Smooth muscle cell (in vitro differentiated cells): ENCODE results near the gene SH3PXD2A. TPM values are rescaled to one million over a fixed set of nuclear protein-coding genes. Genes with fewer than 3 reads are reported as not detected.

Source experiments
- DNase-seq: peaks from one replicate; lab custom pipeline; 2025; ENCODE audit not compliant: unreplicated experiment; lab: John Stamatoyannopoulos, UW
- H2AFZ ChIP-seq: fragments of 200-600 bp; sonication (generic); 2 replicates; pipeline ENCODE4 v1.6.0; 2016; ENCODE audit warnings: antibody characterized with exemption, low read depth, mild to moderate bottlenecking
- H3F3A ChIP-seq: fragments of 200-600 bp; sonication (generic); 2 replicates; pipeline ENCODE4 v1.6.0; 2017; ENCODE audit warnings: antibody characterized with exemption, low read depth
- H3K27ac ChIP-seq: fragments of 200-600 bp; sonication (generic); 2 replicates; pipeline ENCODE4 v1.5.1; 2016; ENCODE audit warnings: low read depth, mild to moderate bottlenecking
- H3K27me3 ChIP-seq: fragments of 200-600 bp; sonication (generic); 2 replicates; pipeline ENCODE4 v1.6.1; 2016; ENCODE audit warnings: low read depth, mild to moderate bottlenecking
- H3K36me3 ChIP-seq: fragments of 200-600 bp; sonication (generic); 2 replicates; pipeline ENCODE4 v1.5.1; 2016; ENCODE audit warnings: low read depth
- H3K4me1 ChIP-seq: fragments of 200-600 bp; sonication (generic); 2 replicates; pipeline ENCODE4 v1.5.1; 2016; ENCODE audit warnings: low read depth
- H3K4me2 ChIP-seq: fragments of 200-600 bp; sonication (generic); 2 replicates; pipeline ENCODE4 v1.6.0; 2016; ENCODE audit warnings: mild to moderate bottlenecking
- H3K4me3 ChIP-seq: fragments of 200-600 bp; sonication (generic); 2 replicates; pipeline ENCODE4 v1.5.1; 2016; ENCODE audit warnings: mild to moderate bottlenecking
- H3K79me2 ChIP-seq: fragments of 200-600 bp; sonication (generic); 2 replicates; pipeline ENCODE4 v1.6.0; 2016; ENCODE audit warnings: low read depth, mild to moderate bottlenecking
- H3K9ac ChIP-seq: fragments of 200-600 bp; sonication (generic); 2 replicates; pipeline ENCODE4 v1.6.0; 2016; ENCODE audit warnings: low read depth
- H3K9me3 ChIP-seq: fragments of 200-600 bp; sonication (generic); replicated peaks from 2 replicates; pipeline ENCODE4 v1.5.1; 2016; ENCODE audit warnings: low read depth
- H4K20me1 ChIP-seq: fragments of 200-600 bp; sonication (generic); 2 replicates; pipeline ENCODE4 v1.6.0; 2016; ENCODE audit warnings: low read depth
- CTCF ChIP-seq: fragments of 200-600 bp; sonication (generic); IDR thresholded peaks from 2 replicates; pipeline ENCODE4 v1.5.1; 2017; ENCODE audit warnings: borderline replicate concordance, mild to moderate bottlenecking, antibody characterized with exemption; ENCODE audit not compliant: insufficient read depth, poor library complexity, severe bottlenecking
- WGBS: methylation state at CpG from one replicate; pipeline ENCODE4 v1.1.7; 2016; ENCODE audit warnings: low lambda C conversion rate; 5-methylcytosine and 5-hydroxymethylcytosine counted together
- polyA plus RNA-seq: library from polyadenylated mRNA; unstranded; fragments of >200 nt; fragmentation: Nextera tagmentation; extraction: Ambion mirVana; gene quantifications from 2 replicates; pipeline ENCODE4 v1.2.1, GENCODE V29; 2016
- total RNA-seq: library from RNA; depleted of rRNA; stranded (reverse); fragments of >200 nt; gene quantifications from 2 replicates; pipeline ENCODE4 v1.2.3, GENCODE V29; 2014

SH3PXD2A gene
- total and polyA plus RNA-seq, 2 experiments from 2014 or later = 30.1 to 37.9 TPM

DNA sequence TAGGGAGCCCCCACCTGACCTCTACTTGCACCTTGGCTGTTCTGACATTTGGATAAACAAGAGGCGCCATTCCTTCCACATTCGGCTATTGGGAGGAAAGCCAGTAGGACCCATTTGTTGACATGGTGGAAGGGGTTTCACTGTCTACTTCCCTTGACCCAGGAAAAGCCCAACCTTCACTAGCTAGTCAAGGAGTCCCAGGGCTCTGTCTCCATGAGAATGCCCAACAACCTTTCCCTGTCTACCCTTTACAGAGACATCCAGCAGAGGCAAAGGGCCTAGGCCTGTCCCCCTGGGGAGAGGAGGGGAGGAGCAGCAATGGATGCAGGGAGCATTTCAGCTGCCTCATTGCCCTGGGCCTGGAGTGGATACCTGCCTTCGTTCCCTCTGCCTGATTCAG lies 225.8 kb downstream of the SH3PXD2A start:
- TF ChIP-seq CTCF = no peak
- no peaks in the 10 kb centered on the region for H3K9me3 ChIP-seq
- DNase-seq = no peak
- H3K4me3 ChIP-seq = no peak overlapping the region
- peaks cover 76% of the 10 kb centered on the region for H4K20me1 ChIP-seq
- H3K27ac ChIP-seq = no peak overlapping the region
- H3K9ac ChIP-seq = no peak overlapping the region
- H3K79me2 ChIP-seq = peaks cover 17% of the 10 kb centered on the region
- H3F3A ChIP-seq = no peaks in the 10 kb centered on the region
- no peak overlapping the region for H2AFZ ChIP-seq
- 96% methylated on average over 3 of the region's 3 CpGs for WGBS
- no peaks in the 10 kb centered on the region for H3K4me1 ChIP-seq
- no peaks in the 10 kb centered on the region for H3K36me3 ChIP-seq
- no peak overlapping the region for H3K4me2 ChIP-seq
- H3K27me3 ChIP-seq = no peaks in the 10 kb centered on the region

GRCh38 chr10:103627893-103628292 lies 227.5 kb downstream of the SH3PXD2A start:
- Histone ChIP-seq H3F3A (no peaks in the 10 kb centered on the region), H3K27me3 (no peaks in the 10 kb centered on the region), H3K79me2 (peaks cover 17% of the 10 kb centered on the region), H3K27ac (no peak overlapping the region), H3K4me1 (no peaks in the 10 kb centered on the region), H4K20me1 (peaks cover 60% of the 10 kb centered on the region), H3K4me2 (no peak overlapping the region), H3K4me3 (no peak overlapping the region), H2AFZ (no peak overlapping the region), H3K9me3 (no peaks in the 10 kb centered on the region), H3K9ac (no peak overlapping the region), H3K36me3 (peaks cover 2% of the 10 kb centered on the region)
- WGBS = 94% methylated on average over 13 of the region's 13 CpGs
- no peak for DNase-seq
- no peak for TF ChIP-seq CTCF

- H3K36me3 ChIP-seq = peaks cover 2% of the 10 kb centered on the region
- H3K4me2 ChIP-seq = no peak overlapping the region
- peaks cover 17% of the 10 kb centered on the region for H3K79me2 ChIP-seq
- TF ChIP-seq CTCF = no peak
- H4K20me1 ChIP-seq = peaks cover 55% of the 10 kb centered on the region
- no peaks in the 10 kb centered on the region for H3K9me3 ChIP-seq
- no peaks in the 10 kb centered on the region for H3F3A ChIP-seq
- no peak overlapping the region for H3K4me3 ChIP-seq
- H2AFZ ChIP-seq = no peak overlapping the region
- H3K9ac ChIP-seq = no peak overlapping the region
- no peaks in the 10 kb centered on the region for H3K27me3 ChIP-seq
- 94% methylated on average over 22 of the region's 22 CpGs for WGBS
- H3K27ac ChIP-seq = no peak overlapping the region
- no peaks in the 10 kb centered on the region for H3K4me1 ChIP-seq
- no peak for DNase-seq
These were observed 228.1 kb downstream of the SH3PXD2A start for GRCh38 chr10:103627111-103627892.

- Histone ChIP-seq H3K36me3 (peaks cover 2% of the 10 kb centered on the region), H3K4me1 (no peaks in the 10 kb centered on the region), H3K4me3 (no peak overlapping the region), H2AFZ (no peak overlapping the region), H3K9me3 (no peaks in the 10 kb centered on the region), H3K27me3 (no peaks in the 10 kb centered on the region), H3K9ac (no peak overlapping the region), H3K79me2 (peaks cover 13% of the 10 kb centered on the region), H3F3A (no peaks in the 10 kb centered on the region), H3K27ac (no peak overlapping the region), H3K4me2 (no peak overlapping the region), H4K20me1 (peaks cover 47% of the 10 kb centered on the region)
- no peak for TF ChIP-seq CTCF
- WGBS = 96% methylated on average over 11 of the region's 11 CpGs
- DNase-seq = no peak
These were observed 229.2 kb downstream of the SH3PXD2A start for GRCh38 chr10:103626178-103626577.
